ENCODE data around the gene ZNF138. TPM values are rescaled to one million over a fixed set of nuclear protein-coding genes. Genes with fewer than 3 reads are reported as not detected.

ZNF138 gene
- total and polyA plus RNA-seq, 2 experiments from 2014 or later = 48.7 to 68.4 TPM

DNA sequence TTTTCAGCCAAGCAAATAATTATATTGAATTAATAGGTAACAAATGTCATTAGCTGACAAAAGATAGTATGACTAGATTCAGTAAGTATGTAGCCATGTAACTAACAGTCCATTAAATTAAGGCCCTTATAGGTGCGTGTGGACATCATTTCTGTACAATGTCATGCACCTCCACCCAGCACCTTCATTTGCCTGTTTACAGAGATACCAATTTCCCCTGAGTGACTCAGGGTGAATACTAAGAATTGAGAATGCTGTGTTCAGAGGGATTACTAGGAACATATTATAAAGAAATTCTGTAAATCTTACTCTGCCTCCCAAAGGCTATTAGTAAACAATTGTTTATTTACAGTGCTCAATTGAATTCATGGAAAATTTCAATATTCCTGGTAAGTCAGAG is 60.7 kb downstream of the ZNF138 start (continued):
- TF ChIP-seq EZH2 (IDR thresholded peaks at IDR 0.05; ENCODE audit: low read depth, unreplicated experiment) (no peak), EZH2phosphoT487 (IDR thresholded peaks at IDR 0.05; ENCODE audit: unreplicated experiment) (no peak), ZNF331 (CRISPR knock-in tag; IDR thresholded peaks at IDR 0.05; ENCODE audit: low read depth) (no peak), CREB1 (CRISPR knock-in tag; IDR thresholded peaks at IDR 0.05; ENCODE audit: low read depth) (no peak)

GRCh38 chr7:64863021-64863420 is 68.8 kb downstream of the ZNF138 start:
- ATAC-seq (no peak), DNase-seq (ENCODE audit: low spot score) (no peak)
- Histone ChIP-seq H3K27me3 (ENCODE audit: insufficient read depth) (no peaks in the 10 kb centered on the region), H3K4me3 (no peak overlapping the region), H3K4me2 (no peak overlapping the region), H3K9me2 (ENCODE audit: insufficient read depth) (no peaks in the 10 kb centered on the region; the same call in 1 of the 2 replicates), H3K36me3 (ENCODE audit: insufficient read depth) (no peaks in the 10 kb centered on the region), H3K79me2 (replicated peaks; ENCODE audit: insufficient read depth) (no peaks in the 10 kb centered on the region), H4K20me1 (replicated peaks; ENCODE audit: insufficient read depth) (no peaks in the 10 kb centered on the region), H3F3A (replicated peaks; ENCODE audit: low read depth) (no peaks in the 10 kb centered on the region), H3K4me1 (ENCODE audit: insufficient read depth) (no peaks in the 10 kb centered on the region), H2AFZ (no peak overlapping the region), H3K27ac (ENCODE audit: low read depth) (no peak overlapping the region)
- H3K9me3 Mint-ChIP-seq = peaks cover 43% of the 10 kb centered on the region
- peaks cover 6% of the 10 kb centered on the region for H3K27me3 Mint-ChIP-seq (ENCODE audit: insufficient read depth, low read depth, poor library complexity)
- no peak overlapping the region for H3K27ac Mint-ChIP-seq
- H3K4me1 Mint-ChIP-seq = no peaks in the 10 kb centered on the region
- H3K4me3 Mint-ChIP-seq = no peak overlapping the region
- H3K36me3 Mint-ChIP-seq (ENCODE audit: low read depth) = peaks cover 6% of the 10 kb centered on the region; the same call in 1 of the 3 replicates
- no peak for TF ChIP-seq REST (IDR thresholded peaks at IDR 0.05; ENCODE audit: unreplicated experiment)
- no peak for TF ChIP-seq STAT1 (IDR thresholded peaks at IDR 0.05; ENCODE audit: unreplicated experiment)
- no peak for TF ChIP-seq CTCF (conservative IDR thresholded peaks at IDR 0.05; ENCODE audit: low read depth in 2 of 2)
- TF ChIP-seq EZH2phosphoT487 (IDR thresholded peaks at IDR 0.05; ENCODE audit: unreplicated experiment) = no peak
- TF ChIP-seq ZNF462 (CRISPR knock-in tag; IDR thresholded peaks at IDR 0.05) = no peak
- TF ChIP-seq JUNB (IDR thresholded peaks at IDR 0.05; ENCODE audit: unreplicated experiment) = no peak
- TF ChIP-seq, protein P1, sequence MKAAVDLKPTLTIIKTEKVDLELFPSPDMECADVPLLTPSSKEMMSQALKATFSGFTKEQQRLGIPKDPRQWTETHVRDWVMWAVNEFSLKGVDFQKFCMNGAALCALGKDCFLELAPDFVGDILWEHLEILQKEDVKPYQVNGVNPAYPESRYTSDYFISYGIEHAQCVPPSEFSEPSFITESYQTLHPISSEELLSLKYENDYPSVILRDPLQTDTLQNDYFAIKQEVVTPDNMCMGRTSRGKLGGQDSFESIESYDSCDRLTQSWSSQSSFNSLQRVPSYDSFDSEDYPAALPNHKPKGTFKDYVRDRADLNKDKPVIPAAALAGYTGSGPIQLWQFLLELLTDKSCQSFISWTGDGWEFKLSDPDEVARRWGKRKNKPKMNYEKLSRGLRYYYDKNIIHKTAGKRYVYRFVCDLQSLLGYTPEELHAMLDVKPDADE (IDR thresholded peaks at IDR 0.05) = no peak
- no peak for TF ChIP-seq ZNF331 (CRISPR knock-in tag; IDR thresholded peaks at IDR 0.05; ENCODE audit: low read depth)
- no peak for TF ChIP-seq ZNF114 (CRISPR knock-in tag; IDR thresholded peaks at IDR 0.05)
- TF ChIP-seq EZH2 (IDR thresholded peaks at IDR 0.05; ENCODE audit: low read depth, unreplicated experiment) = no peak
- no peak for TF ChIP-seq CREB1 (CRISPR knock-in tag; IDR thresholded peaks at IDR 0.05; ENCODE audit: low read depth)
- TF ChIP-seq POLR2AphosphoS5 (IDR thresholded peaks at IDR 0.05; ENCODE audit: low read depth) = no peak
- TF ChIP-seq NANOG (IDR thresholded peaks at IDR 0.05; ENCODE audit: borderline replicate concordance) = no peak

Data from GM23338 (cell line).